ENCODE results near the gene GPR33.
A peak's percentile ranks its signal among the peaks of the same experiment; 100 is the strongest.
"Not testable (repeated sequence)": the region's sequence is repeated elsewhere in the genome, so short reads cannot be mapped to it uniquely, and the experiment has no call there.

The GPR33 gene

DNA sequence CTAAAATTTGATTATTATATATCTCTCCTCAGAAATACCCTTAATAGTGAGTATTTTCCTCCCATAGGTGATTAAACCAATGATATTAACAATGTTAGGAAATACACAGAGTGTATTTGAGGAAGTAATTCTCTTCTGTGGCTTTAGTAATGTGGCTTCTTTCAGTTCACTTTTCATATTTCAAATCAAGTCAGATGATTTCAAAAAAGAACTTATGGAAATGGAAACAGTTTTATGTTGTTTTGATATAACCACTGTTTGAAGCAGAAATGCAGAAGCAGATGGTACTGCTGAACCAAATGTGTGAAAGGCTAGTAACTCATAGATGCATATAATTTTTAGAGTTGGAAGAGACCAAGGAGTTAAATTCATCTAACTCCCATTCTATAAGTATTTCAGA lies 1.9 kb upstream of the GPR33 start:
- DNase-seq (ENCODE audit: insufficient read length) (no peak), FAIRE-seq (no peak)
- TF ChIP-seq POLR2A (IDR thresholded peaks at IDR 0.05; ENCODE audit: low read depth, low read length) (no peak), TAF1 (IDR thresholded peaks at IDR 0.05; ENCODE audit: borderline replicate concordance, low read depth, low read length) (no peak), POLR2AphosphoS5 (IDR thresholded peaks at IDR 0.05; ENCODE audit: low read depth, low read length) (no peak)

DNA sequence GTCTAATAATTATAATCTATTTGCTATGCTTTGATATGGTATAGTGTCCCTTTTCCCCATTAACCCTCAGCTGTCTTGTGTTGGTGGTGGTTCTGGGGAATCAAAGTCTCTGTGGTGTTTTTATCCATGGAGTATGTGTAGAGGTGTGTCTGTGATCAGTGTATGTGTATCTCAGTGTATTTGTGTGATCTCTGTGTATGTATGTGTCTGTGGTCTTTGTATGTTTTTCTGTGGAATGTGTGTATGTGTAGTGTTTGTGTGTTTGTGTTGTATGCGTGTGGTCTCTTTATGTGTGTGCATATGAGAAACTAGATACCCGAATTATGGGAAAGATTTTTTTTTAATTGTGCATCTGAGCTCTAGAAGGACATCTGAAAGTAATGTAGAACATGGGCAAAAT lies 1.1 kb downstream of the GPR33 start:
- DNase-seq (ENCODE audit: insufficient read length) (no peak), FAIRE-seq (no peak)
- no peak for TF ChIP-seq POLR2AphosphoS5 (IDR thresholded peaks at IDR 0.05; ENCODE audit: low read depth, low read length)
- TF ChIP-seq POLR2A (IDR thresholded peaks at IDR 0.05; ENCODE audit: low read depth, low read length) = no peak
- no peak for TF ChIP-seq TAF1 (IDR thresholded peaks at IDR 0.05; ENCODE audit: borderline replicate concordance, low read depth, low read length)

DNA sequence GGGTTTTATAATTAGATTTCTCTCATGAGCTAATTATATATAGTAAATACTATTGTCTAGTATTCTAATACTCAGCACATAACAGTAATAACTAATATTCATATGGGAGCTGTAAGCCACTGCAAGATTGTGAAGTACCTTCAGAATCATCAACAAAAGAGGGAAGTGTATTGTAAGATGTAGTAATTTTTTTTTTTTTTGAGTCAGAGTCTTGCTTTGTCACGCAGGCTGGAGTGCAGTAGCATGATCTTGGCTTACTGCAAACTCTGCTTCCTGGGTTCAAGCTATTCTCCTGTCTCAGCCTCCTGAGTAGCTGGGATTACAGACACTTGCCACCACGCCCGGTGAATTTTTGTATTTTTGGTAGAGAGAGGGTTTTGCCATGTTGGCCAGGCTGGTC lies 3.1 kb downstream of the GPR33 start:
- TF ChIP-seq POLR2AphosphoS5 (IDR thresholded peaks at IDR 0.05; ENCODE audit: low read depth, low read length) (no peak), TAF1 (IDR thresholded peaks at IDR 0.05; ENCODE audit: borderline replicate concordance, low read depth, low read length) (no peak), POLR2A (IDR thresholded peaks at IDR 0.05; ENCODE audit: low read depth, low read length) (no peak)
- FAIRE-seq (no peak), DNase-seq (ENCODE audit: insufficient read length) (no peak)

DNA sequence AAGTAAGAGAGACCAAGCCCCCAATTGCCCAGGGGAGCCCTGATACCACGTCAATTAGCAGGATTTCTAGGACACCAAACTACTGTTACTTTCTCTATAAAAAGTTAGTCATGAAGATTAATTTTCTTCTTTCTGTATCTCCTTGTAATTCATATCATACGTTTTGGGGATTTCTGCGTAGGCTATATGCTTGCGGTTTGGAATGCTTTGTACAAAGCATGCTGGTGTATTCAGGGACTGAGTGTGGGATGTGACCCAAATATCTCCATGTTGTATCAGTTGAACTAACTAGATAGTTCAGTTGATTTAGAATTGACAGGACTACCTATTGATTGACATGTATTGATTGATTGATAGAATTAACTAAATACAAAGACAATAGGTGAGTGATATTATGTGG lies 7.7 kb downstream of the GPR33 start:
- no peak for DNase-seq (ENCODE audit: insufficient read length)
- FAIRE-seq = no peak
- no peak for TF ChIP-seq POLR2A (IDR thresholded peaks at IDR 0.05; ENCODE audit: low read depth, low read length)
- no peak for TF ChIP-seq TAF1 (IDR thresholded peaks at IDR 0.05; ENCODE audit: borderline replicate concordance, low read depth, low read length)
- no peak for TF ChIP-seq POLR2AphosphoS5 (IDR thresholded peaks at IDR 0.05; ENCODE audit: low read depth, low read length)

DNA sequence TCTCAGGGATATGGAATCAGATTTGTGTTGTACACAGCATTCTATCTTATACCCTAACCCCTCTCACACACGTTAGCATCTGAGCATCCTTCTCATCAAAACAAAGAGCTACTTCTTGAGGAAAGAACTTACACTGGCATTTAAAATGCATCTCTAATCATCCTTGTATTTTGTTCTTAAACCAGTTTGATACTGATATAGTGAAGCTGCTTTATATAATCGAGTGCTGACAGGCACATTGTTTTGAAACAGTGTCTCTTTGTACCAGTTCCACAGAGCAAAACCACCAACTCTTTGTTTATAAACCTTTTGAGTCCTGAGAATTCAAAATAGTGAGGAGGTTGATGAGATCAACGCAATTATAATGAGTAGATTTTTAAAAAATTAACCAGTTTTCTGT lies 8.8 kb downstream of the GPR33 start:
- no peak for FAIRE-seq
- TF ChIP-seq POLR2AphosphoS5 (IDR thresholded peaks at IDR 0.05; ENCODE audit: low read depth, low read length) = no peak
- TF ChIP-seq POLR2A (IDR thresholded peaks at IDR 0.05; ENCODE audit: low read depth, low read length) = no peak
- no peak for TF ChIP-seq TAF1 (IDR thresholded peaks at IDR 0.05; ENCODE audit: borderline replicate concordance, low read depth, low read length)
- no peak for DNase-seq (ENCODE audit: insufficient read length)

DNA sequence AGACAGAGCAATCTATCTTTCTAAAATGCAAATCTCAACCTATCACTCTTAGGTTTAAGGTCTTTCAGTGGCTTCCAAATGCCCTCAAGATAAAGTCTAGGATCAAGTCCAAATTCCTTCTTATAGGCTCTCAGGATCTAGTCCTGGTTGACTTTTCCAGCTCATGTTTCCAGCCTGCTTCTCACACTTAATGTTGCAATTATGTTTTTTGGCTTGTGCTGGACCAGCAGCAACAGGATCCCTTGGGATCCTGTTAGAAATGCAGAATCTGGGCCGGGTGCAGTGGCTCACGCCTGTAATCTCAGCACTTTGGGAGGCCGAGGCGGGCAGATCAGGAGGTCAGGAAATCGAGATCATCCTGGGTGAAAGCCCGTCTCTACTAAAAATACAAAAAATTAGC lies 10.6 kb downstream of the GPR33 start:
- DNase-seq (ENCODE audit: insufficient read length) = no peak

DNA sequence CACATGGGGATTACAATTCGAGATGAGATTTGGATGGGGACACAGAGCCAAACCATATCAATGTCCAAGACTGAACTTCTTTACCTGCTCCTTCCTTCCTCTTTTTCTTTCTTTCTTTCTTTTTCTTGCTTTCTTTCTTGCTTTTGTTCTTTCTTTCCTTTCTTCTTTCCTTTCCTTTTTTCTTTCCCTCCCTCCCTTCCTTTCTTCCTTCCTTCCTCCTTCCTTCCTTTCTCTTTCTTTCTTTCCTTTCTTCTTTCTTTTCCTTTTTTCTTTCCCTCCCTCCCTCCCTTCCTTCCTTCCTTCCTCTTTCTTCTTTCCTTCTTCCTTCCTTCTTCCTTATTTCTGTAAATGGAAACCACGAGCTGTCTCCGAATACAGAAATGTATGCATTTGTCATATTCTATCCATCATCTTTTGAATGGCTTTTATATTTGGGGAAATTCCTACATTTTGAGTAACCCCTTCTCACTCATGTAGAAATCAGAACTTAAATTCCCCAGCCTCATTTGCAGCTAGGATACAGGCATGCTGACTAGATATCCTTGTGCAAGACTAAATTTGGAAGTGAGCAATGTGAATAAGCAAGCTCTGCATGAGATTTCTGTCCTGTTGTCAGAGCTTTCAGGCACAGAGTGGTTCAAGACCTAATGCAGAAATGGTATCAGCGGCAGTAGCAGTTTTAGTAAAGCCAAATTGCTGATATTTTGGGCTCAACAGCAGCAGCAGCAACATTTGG lies 11.5 kb downstream of the GPR33 start:
- DNase-seq (ENCODE audit: insufficient read length) (no peak), FAIRE-seq (no peak)
- TF ChIP-seq POLR2AphosphoS5 (IDR thresholded peaks at IDR 0.05; ENCODE audit: low read depth, low read length) (no peak), TAF1 (IDR thresholded peaks at IDR 0.05; ENCODE audit: borderline replicate concordance, low read depth, low read length) (no peak), POLR2A (IDR thresholded peaks at IDR 0.05; ENCODE audit: low read depth, low read length) (no peak)

More for the DNA sequence above, 10.6 kb downstream of the GPR33 start:
- no peak for FAIRE-seq
- TF ChIP-seq POLR2A (IDR thresholded peaks at IDR 0.05; ENCODE audit: low read depth, low read length) = no peak
- no peak for TF ChIP-seq POLR2AphosphoS5 (IDR thresholded peaks at IDR 0.05; ENCODE audit: low read depth, low read length)
- no peak for TF ChIP-seq TAF1 (IDR thresholded peaks at IDR 0.05; ENCODE audit: borderline replicate concordance, low read depth, low read length)

DNA sequence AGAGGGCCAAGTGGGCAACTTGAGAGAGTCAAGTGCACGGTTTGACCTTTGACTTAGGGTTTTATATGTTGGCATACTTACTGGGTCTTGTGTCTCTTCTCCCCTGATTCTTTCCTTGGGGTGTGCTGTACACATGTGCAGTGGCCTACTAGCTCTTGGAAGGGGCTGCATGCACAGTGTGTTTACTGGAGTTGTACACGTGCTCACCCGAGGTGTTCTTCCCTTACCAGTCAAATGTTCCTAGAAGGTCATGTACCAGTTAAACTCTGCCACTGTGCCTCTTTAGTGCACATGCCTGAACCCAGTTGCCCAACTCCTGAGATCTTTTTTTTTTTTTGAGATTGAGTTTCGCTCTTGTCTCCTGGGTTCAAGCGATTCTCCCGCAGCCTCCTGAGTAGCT lies 21.3 kb downstream of the GPR33 start:
- DNase-seq (ENCODE audit: insufficient read length) (no peak), FAIRE-seq (no peak)
- TF ChIP-seq POLR2A (IDR thresholded peaks at IDR 0.05; ENCODE audit: low read depth, low read length) (no peak), POLR2AphosphoS5 (IDR thresholded peaks at IDR 0.05; ENCODE audit: low read depth, low read length) (no peak)

DNA sequence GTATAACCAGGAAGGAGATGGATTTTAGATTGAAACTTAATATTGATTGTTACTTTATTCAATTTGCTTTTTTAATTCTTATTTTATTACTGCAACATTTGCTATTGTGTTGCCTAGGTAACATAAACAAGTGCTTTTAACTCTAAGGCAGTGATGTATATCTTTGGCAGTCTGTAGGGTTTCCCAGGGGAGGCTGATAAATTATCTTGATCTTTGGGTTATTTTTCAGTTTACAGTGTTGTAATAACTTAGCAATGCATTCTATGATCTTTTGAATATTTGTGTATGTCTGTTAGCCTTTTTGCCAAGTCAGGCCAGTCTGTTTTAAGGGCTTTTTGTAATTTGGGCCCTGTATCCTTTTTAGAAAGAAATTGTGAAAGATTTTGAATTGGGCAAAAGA lies 22.7 kb downstream of the GPR33 start:
- FAIRE-seq (no peak), DNase-seq (ENCODE audit: insufficient read length) (no peak)
- TF ChIP-seq POLR2A (IDR thresholded peaks at IDR 0.05; ENCODE audit: low read depth, low read length) = no peak
- no peak for TF ChIP-seq POLR2AphosphoS5 (IDR thresholded peaks at IDR 0.05; ENCODE audit: low read depth, low read length)
- no peak for TF ChIP-seq TAF1 (IDR thresholded peaks at IDR 0.05; ENCODE audit: borderline replicate concordance, low read depth, low read length)

DNA sequence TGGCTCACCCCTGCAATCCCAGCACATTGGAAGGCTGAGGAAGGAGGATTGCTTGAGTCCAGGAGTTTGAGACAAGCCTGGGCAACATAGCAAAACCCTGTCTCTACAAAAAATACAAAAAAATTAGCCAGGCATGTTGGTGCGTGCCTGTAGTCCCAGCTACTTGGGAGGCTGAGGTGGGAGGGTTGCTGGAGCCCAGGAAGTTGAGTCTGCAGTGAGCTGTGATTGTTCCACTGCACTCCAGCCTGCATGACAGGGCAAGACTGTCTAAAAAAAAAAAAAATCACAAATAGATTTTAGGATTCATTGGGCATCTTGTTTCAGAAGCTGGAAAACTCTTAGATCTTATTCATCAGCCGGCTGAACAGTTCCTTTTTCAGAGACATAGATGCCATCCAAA lies 25.4 kb downstream of the GPR33 start:
- DNase-seq (ENCODE audit: insufficient read length); FAIRE-seq: not testable (repeated sequence)

DNA sequence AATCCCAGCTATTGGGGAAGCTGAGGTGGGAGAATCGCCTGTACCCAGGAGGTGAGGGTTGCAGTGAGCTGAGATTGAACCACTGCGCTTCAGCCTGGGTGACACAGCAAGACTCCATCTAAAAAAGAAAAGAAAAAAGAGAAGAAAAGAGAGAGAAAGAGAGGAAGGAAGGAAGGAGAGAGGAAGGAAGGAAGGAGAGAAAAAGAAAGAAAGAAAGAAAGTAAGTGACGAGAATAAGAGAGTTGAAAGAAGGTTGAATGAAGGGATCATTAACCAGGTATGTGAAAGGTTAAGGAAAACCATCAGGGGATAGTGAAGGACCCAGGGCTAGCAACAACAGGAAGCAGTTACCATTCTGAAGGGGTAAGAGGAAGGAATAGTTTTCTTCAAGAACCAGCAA lies 26.3 kb downstream of the GPR33 start:
- no peak for TF ChIP-seq TAF1 (IDR thresholded peaks at IDR 0.05; ENCODE audit: borderline replicate concordance, low read depth, low read length)
- TF ChIP-seq POLR2AphosphoS5 (IDR thresholded peaks at IDR 0.05; ENCODE audit: low read depth, low read length) = no peak
- no peak for TF ChIP-seq POLR2A (IDR thresholded peaks at IDR 0.05; ENCODE audit: low read depth, low read length)
- FAIRE-seq (no peak), DNase-seq (ENCODE audit: insufficient read length) (no peak)

DNA sequence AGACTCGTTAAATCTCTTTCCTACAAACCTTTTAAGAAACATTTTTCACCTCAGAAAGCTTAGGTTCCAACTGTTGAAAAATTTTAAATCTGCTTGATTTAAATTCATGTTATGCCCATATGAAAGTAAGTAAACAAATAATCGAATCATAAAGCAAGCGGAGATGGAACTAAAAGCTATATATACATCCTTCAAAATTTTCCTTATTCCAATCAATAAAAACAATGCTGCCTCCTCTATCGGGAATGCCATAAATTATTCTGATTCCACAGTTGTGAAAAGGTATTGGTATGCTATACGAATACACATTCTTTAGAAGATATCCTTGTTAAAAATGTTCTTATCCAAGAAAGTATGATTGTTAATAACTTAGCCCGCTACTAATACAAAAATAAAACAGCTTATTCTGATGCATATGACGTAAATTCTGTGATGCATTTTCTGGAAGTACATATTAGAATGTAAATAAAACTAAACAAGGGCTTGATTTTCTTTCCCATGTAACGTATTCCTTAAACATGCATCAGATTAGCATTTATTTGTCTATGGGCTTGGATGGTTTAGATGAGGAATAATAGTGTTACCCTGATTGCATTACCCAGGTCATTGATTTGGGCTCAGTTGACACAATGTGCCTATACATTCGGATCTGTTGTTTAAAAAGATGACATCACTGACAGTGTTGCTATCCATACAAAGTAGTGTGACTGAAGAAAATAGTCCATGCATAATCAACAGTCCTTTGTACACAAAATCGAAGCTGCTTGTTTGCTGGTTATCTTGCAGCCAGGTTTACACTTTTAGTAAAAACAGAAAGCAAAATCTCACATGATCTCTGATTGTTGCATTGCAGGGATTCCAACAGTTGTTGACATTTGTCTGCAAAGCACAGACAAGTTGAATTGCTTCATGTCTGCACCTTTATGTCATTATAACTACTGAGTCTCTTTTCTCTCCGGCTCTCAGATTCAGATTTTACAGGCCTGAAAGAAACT lies 29.9 kb downstream of the GPR33 start:
- peak; percentile 38 for FAIRE-seq
- DNase-seq (ENCODE audit: insufficient read length) = no peak
- no peak for TF ChIP-seq POLR2A (IDR thresholded peaks at IDR 0.05; ENCODE audit: low read depth, low read length)
- no peak for TF ChIP-seq POLR2AphosphoS5 (IDR thresholded peaks at IDR 0.05; ENCODE audit: low read depth, low read length)
- no peak for TF ChIP-seq TAF1 (IDR thresholded peaks at IDR 0.05; ENCODE audit: borderline replicate concordance, low read depth, low read length)

All from GM12892 (cell line).